ENCODE results near the gene SIPA1L3. TPM values are rescaled to one million over a fixed set of nuclear protein-coding genes. Genes with fewer than 3 reads are reported as not detected.
"Not testable (repeated sequence)": the region's sequence is repeated elsewhere in the genome, so short reads cannot be mapped to it uniquely, and the experiment has no call there.

Gene SIPA1L3
- total RNA-seq, 1 donor from 2014 or later, result 29.6 TPM

- peaks cover 12% of the 10 kb centered on the region for H3K27me3 Mint-ChIP-seq (ENCODE audit: unreplicated experiment)
- TF ChIP-seq, protein P1, sequence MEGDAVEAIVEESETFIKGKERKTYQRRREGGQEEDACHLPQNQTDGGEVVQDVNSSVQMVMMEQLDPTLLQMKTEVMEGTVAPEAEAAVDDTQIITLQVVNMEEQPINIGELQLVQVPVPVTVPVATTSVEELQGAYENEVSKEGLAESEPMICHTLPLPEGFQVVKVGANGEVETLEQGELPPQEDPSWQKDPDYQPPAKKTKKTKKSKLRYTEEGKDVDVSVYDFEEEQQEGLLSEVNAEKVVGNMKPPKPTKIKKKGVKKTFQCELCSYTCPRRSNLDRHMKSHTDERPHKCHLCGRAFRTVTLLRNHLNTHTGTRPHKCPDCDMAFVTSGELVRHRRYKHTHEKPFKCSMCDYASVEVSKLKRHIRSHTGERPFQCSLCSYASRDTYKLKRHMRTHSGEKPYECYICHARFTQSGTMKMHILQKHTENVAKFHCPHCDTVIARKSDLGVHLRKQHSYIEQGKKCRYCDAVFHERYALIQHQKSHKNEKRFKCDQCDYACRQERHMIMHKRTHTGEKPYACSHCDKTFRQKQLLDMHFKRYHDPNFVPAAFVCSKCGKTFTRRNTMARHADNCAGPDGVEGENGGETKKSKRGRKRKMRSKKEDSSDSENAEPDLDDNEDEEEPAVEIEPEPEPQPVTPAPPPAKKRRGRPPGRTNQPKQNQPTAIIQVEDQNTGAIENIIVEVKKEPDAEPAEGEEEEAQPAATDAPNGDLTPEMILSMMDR (IDR thresholded peaks at IDR 0.05; ENCODE audit: unreplicated experiment), result no peak
- H3K4me3 Mint-ChIP-seq (ENCODE audit: unreplicated experiment), result no peak overlapping the region
- H3K4me1 Mint-ChIP-seq (ENCODE audit: unreplicated experiment), result peaks cover 11% of the 10 kb centered on the region
- H3K36me3 Mint-ChIP-seq (ENCODE audit: low read depth, unreplicated experiment), result peaks cover 20% of the 10 kb centered on the region
- no peak overlapping the region for H3K27ac Mint-ChIP-seq (ENCODE audit: unreplicated experiment)
- H3K9me3 Mint-ChIP-seq (ENCODE audit: unreplicated experiment), result no peaks in the 10 kb centered on the region
- DNase-seq (ENCODE audit: low spot score), result no peak
Observed at GRCh38 chr19:38028913-38029510, 122.0 kb downstream of the SIPA1L3 start.

DNA sequence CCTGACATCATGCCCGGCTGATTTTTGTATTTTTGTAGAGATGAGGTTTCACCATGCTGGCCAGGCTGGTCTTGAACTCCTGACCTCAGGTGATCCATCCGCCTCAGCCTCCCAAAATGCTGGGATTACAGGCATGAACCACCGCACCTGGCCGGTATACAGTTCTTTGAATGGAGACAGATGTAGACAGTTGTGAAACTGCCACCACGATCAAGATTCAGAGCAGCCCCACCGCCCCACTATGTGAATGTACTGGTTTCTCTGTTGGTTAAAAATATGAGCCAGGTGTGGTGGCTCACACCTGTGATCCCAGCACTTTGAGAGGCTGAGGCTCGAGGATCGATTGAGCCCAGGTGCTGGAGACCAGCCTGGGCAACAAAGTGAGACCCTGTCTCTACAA is 123.0 kb downstream of the SIPA1L3 start:
- not testable (repeated sequence) for H3K4me1 Mint-ChIP-seq (ENCODE audit: unreplicated experiment); H3K9me3 Mint-ChIP-seq (ENCODE audit: unreplicated experiment); DNase-seq (ENCODE audit: low spot score); H3K4me3 Mint-ChIP-seq (ENCODE audit: unreplicated experiment); H3K27ac Mint-ChIP-seq (ENCODE audit: unreplicated experiment)
- H3K27me3 Mint-ChIP-seq (ENCODE audit: unreplicated experiment), result peaks cover 11% of the 10 kb centered on the region
- peaks cover 20% of the 10 kb centered on the region for H3K36me3 Mint-ChIP-seq (ENCODE audit: low read depth, unreplicated experiment)

DNA sequence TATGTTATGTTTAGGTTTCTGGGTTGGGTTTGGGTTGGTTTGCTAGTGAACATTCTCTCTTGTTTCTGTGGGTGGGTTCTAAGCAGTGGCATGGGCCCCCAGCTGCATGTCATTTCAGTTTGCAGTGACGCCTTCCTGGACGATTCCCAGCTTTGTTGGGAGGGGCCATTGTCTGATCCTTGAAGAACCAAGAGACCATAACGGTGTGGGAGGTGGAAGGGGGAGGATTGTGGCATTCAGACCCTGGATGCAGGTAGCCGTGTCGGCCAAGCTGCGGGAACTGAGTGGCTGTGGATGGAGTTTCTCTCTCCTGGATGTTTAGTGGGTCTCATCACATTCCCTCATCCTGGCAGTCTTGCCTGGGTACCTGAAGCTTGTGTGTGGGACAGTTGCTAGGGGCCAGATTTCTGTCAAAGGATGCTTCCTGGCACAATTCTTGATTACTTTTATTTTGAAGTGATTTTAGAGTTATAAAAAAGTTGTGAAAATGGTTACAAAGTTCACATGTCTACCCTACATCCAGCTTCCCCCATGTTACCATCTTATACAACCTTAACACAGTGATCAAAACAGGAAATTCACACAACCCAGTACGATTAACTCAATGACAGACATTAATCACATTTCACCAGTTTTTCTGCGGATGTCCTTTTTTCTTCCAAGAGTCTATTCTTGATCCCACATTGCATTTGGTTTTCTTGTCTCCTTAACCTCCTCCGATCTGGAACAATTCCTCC is 123.8 kb downstream of the SIPA1L3 start:
- peaks cover under 1% of the 10 kb centered on the region for H3K4me1 Mint-ChIP-seq (ENCODE audit: unreplicated experiment)
- no peak overlapping the region for H3K27ac Mint-ChIP-seq (ENCODE audit: unreplicated experiment)
- TF ChIP-seq, protein P1 (IDR thresholded peaks at IDR 0.05; ENCODE audit: unreplicated experiment), result no peak
- no peaks in the 10 kb centered on the region for H3K9me3 Mint-ChIP-seq (ENCODE audit: unreplicated experiment)
- H3K36me3 Mint-ChIP-seq (ENCODE audit: low read depth, unreplicated experiment), result peaks cover 20% of the 10 kb centered on the region
- peaks cover 11% of the 10 kb centered on the region for H3K27me3 Mint-ChIP-seq (ENCODE audit: unreplicated experiment)
- DNase-seq (ENCODE audit: low spot score), result no peak
- H3K4me3 Mint-ChIP-seq (ENCODE audit: unreplicated experiment), result no peak overlapping the region

GRCh38 chr19:38031423-38031770 is 124.4 kb downstream of the SIPA1L3 start:
- H3K27me3 Mint-ChIP-seq (ENCODE audit: unreplicated experiment), result peaks cover 11% of the 10 kb centered on the region
- no peaks in the 10 kb centered on the region for H3K4me1 Mint-ChIP-seq (ENCODE audit: unreplicated experiment)
- TF ChIP-seq, protein P1 (IDR thresholded peaks at IDR 0.05; ENCODE audit: unreplicated experiment), result no peak
- no peaks in the 10 kb centered on the region for H3K9me3 Mint-ChIP-seq (ENCODE audit: unreplicated experiment)
- no peak for DNase-seq (ENCODE audit: low spot score)
- peaks cover 20% of the 10 kb centered on the region for H3K36me3 Mint-ChIP-seq (ENCODE audit: low read depth, unreplicated experiment)
- H3K4me3 Mint-ChIP-seq (ENCODE audit: unreplicated experiment), result no peak overlapping the region
- H3K27ac Mint-ChIP-seq (ENCODE audit: unreplicated experiment), result no peak overlapping the region

DNA sequence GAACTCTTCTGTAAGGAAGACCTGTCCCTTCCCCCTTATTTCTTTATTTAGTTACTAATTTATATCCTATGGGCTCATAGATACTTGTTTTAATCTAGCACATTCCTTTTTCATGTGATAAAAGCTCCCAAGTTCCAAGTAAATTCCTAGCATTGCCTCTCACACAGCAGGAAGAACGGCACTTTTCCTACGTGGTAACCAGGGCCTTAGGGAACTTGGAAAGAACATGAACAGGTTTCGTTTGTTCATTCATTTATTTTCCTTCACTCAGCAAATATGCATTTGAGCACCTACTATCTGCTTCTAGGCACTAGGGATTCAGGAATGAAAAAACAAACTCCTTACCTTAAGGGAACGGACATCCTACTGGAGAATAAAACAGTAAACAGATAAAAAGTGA is 125.1 kb downstream of the SIPA1L3 start:
- no peak for DNase-seq (ENCODE audit: low spot score)
- Mint-ChIP-seq H3K9me3 (ENCODE audit: unreplicated experiment) (no peaks in the 10 kb centered on the region), H3K27ac (ENCODE audit: unreplicated experiment) (no peak overlapping the region), H3K36me3 (ENCODE audit: low read depth, unreplicated experiment) (peaks cover 20% of the 10 kb centered on the region), H3K4me3 (ENCODE audit: unreplicated experiment) (no peak overlapping the region), H3K27me3 (ENCODE audit: unreplicated experiment) (peaks cover 9% of the 10 kb centered on the region), H3K4me1 (ENCODE audit: unreplicated experiment) (peaks cover 2% of the 10 kb centered on the region)
- TF ChIP-seq, protein P1 (IDR thresholded peaks at IDR 0.05; ENCODE audit: unreplicated experiment), result no peak

Measured in endothelial cell (in vitro differentiated cells).